Inferior parietal cortex (tissue), 1 donor: Measurements from ENCODE around the gene ADH4.

Source experiments
- DNase-seq: peaks from one replicate; pipeline ENCODE4 v3.0.0-alpha.2; 2016; ENCODE audit errors: extremely low spot score

Gene ADH4

DNA sequence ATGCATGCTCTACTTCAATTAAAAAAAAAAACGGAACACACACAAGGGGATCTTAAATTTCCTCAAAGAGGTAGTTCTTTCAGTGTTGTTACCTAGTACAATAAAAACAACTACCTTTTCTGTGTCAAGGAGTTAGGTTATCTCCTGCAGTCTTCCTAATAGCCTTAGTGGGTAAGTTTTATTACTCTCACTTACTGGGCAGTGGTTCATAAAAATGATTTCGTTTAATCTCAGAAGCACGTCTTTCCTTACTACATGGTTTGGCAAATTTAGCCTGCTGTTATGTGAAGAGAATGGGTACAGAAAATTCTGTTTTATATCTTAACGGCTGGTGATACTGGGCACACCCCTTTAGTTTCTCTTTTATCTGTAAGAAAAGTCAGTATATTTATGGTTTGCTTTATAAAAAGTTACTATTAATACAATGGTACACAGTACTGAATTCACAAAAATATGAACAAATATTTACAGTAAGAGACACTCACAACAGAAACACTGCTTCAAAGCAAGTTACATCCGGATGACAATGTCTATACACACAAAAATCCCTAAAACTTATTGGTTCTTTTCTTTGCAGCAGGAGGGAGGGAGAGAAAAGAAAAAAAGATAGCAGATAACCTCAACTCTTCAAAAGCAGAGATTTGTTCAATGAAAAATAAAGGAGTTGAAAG lies 64.3 kb downstream of the ADH4 start:
- no peak for DNase-seq

DNA sequence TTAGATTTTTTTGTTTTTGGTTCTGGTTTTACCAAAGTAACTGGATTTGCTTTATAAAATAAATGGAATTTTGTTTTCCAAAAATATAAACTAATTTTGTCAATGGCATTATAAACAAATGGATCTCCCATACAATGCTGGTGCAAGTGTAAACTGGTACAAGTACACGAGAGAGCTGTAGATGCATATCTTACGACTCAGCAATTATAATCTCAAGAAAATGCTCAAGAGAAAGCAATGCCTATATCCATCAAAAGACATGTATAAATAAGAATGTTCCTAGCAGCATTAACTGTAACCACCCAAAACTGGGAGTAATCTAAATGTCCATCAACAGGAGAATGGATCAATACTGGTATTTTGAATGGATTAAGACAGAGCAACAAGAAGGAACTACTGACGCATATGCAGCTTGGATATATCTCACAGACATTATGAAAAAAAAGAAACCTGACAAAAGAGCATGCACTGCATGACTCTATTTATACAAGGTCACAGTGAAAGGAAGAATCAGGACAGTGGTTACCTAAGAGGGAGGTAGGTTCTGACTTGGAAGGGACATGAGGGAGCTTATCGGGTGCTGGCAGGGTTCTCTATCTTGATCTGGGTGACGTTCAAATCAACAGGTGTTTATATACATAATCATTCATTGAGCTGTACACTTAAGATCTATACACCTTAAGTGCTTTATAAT lies 65.0 kb downstream of the ADH4 start:
- DNase-seq = no peak

DNA sequence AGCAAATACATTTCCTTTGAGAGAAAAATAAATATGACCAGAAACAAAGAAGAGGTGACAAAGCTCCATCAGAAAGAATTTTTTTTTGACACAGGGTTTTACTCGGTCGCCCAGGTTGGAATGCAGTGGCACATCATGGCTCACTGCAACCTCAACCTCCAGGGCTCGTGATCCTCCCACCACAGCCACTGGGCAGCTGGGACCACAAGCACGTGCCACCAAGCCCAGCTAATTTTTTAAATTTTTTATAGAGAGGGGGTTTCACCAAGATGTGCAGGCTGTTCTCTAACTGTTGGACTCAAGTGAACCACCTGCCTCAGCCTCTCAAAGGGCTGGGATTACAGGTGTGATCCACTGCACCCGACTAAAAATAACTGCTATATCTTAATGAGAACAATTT lies 65.8 kb downstream of the ADH4 start:
- DNase-seq = no peak

DNA sequence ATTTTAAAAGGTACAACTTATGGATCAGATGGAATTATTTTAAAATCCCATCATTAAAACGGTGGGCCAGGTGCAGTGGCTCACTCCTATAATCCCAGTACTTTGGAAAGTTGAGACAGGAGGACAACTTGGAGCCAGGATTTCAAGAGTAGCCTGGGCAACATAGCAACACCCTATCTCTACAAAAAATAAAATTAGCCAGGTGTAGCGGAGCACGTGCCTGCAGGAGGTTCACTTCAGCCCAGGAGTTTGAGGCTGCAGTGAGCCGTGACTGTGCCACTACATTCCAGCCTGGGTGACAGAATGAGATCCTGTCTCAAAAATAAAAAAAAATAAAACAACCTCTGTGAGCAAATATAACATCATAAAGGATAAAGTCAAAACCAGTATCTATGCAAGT lies 66.9 kb downstream of the ADH4 start:
- DNase-seq = no peak

DNA sequence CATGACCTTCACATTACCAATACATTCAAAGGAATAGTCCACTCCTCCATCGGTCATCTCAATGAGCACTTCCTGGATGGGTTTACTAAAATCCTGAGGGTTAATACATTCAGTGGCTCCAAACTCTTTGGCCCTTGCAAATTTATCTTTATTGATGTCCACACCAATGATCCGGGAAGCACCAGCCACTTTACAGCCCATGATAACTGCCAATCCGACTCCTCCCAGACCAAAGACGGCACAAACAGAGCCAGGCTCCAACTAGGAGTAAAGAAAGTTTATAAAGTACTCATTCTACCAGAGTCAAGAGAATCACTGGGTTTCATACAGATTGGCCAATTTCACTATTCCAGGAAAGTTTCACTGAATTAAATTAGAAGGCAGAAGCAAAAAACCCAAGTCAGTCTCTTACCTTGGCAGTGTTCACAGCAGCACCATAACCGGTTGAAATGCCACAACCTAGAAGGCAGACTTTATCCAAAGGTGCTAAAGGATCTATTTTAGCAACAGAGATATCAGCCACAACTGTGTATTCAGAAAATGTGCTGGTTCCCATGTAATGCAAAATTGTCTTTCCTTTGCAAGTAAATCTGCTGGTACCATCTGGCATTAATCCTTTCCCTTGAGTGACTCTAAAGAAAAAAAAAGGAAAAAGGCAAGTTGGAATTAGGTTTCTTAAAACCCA lies 67.7 kb downstream of the ADH4 start:
- no peak for DNase-seq

DNA sequence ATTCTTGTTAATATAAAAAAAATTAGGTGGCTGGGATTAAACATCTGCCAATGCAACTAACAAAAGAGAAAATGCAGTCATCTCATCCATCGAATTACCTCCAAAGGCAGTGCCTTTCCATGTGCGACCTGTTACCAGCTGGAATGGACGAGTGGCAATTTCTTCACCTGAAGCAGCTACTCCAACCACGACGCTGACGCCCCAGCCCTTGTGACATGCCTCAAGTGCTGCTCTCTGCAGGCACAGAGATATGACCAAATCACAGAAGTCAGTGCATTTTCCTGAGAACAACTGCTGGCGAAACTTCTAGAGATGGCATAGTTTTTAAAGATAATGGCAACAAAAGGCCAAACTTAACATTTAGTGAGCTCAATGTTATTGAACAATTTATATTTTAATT lies 69.3 kb downstream of the ADH4 start:
- no peak for DNase-seq
